Occipital lobe (tissue), 3 donors: ENCODE measurements around the gene GALK2. TPM values are rescaled to one million over a fixed set of nuclear protein-coding genes. Genes with fewer than 3 reads are reported as not detected.
"Not testable (repeated sequence)": the region's sequence is repeated elsewhere in the genome, so short reads cannot be mapped to it uniquely, and the experiment has no call there.

Source experiments
- DNase-seq: peaks from one replicate; lab custom pipeline; 2025; lab: John Stamatoyannopoulos, UW
- small RNA-seq: library from RNA; depleted of rRNA; stranded (forward); fragments of <200 nt; gene quantifications from one replicate; pipeline ENCODE3, GENCODE V24; 2014
- total RNA-seq: library from RNA; depleted of rRNA; stranded (reverse); fragments of >200 nt; gene quantifications from one replicate; pipeline ENCODE4 v1.2.3, GENCODE V29; 2014

Gene GALK2
- total RNA-seq, 1 donor from 2014 or later: 63.3 TPM

DNA sequence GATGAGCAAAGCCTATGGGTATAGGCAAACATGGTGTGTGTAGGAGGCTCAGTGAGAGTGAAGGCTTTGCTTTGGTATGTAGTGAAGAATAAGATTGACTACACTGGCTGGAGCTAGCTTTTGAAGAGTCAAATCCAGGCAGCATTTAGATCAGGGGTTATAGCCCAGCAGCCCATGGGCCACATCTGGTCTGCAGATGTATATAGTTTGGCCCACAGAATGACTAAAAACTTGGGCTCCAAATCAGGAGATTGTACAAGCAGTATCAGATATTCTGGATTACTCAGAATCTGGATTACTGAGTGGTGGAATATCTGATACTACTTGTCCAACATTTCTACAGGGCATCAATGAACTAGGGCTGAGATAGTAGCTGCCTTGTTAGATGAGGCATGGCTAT, 160.1 kb downstream of the GALK2 start:
- DNase-seq: no peak

DNA sequence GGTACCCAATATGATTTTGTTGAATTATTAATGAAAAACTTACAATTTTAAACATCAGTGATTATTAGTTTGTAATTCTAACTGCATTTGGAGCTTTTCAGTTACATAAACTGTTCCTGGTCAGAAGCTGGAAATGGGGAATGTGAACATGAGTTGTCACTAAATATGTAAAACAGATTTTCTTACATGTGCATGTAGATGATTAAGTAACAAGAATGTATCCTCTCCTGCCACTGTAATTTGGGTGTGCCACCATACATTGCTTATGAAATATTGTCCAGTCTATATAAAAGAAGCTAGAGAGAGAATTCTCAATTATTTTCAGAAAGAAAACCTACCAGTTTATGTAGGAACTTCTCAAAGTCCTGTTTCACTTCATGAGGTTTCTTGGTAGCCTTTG, 161.4 kb downstream of the GALK2 start:
- DNase-seq: no peak

DNA sequence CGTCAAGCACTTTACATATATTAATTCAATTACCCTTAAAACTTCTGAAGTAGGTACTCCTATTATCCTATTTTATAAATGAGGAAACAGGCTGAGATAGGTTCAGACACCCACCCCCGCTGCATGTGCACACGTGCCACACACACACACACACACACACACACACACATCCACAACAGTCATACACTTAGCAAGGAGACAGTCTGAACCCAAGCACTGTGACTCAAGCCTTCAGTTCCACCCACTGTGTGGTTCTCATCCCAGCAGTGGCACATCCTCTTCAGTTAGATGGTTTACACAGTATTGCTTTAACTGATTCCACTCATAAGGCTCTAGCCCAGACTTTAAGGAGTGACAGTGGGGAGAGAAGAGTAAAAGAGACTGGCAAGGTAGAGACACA, 161.9 kb downstream of the GALK2 start:
- no peak for DNase-seq

DNA sequence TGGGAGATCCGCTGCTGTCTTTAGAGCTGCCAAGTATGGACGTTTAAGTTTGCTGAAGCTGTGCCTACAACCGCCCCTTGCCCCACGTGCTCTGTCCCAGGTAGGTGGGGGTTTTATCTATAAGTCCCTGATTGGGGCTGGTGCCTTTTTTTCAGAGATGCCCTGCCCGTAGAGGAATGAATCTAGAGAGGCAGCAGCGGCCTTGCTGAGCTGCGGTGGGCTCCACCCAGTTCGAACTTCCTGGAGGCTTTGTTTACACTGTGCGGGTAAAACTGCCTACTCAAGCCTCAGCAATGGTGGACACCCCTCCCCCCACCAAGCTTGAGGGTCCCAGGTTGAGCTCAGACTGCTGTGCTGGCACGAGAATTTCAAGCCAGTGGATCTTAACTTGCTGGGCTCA, 169.6 kb downstream of the GALK2 start:
- DNase-seq: no peak

DNA sequence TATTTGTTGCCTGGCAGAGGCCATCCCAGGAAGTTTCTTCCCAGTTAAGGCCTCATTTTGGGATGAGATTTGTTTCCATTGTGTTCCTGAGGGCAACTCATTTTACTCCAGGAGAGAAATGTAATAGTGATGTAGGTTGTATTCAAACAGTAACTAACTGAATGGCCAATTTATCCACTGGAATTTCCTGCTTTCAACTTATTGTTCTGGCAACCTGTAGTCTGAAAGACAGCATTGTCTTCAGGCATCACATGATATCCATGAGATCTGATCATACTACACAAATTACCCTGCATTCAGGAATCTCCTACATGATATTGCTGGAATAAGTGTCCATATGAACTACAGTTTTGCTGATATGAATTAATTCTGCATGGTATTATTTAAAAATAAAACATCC, 173.5 kb downstream of the GALK2 start:
- no peak for DNase-seq

DNA sequence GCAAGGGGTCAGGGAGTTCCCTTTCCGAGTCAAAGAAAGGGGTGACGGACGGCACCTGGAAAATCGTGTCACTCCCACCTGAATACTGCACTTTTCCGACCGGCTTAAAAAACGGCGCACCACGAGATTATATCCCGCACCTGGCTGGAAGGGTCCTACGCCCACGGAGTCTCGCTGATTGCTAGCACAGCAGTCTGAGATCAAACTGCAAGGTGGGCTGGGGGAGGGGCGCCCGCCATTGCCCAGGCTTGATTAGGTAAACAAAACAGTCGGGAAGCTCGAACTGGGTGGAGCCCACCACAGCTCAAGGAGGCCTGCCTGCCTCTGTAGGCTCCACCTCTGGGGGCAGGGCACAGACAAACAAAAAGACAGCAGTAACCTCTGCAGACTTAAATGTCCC, 184.4 kb downstream of the GALK2 start:
- not testable (repeated sequence) for DNase-seq

DNA sequence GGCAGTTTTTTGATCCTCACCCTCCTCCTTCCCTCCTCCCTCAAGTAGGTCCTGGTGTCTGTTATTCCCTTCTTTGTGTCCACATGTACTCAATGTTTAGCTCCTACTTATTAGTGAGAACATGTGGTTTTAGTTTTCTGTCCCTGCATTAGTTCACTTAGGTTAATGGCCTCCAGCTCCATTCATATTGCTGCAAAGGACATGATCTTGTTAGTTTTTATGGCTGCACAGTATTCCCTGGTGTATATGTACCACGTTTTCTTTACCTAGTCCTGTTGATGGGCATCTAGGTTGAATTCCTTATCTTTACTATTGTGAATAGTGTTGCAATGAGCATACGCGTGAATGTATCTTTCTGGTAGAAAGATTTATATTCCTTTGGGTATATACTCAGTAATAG, 191.3 kb downstream of the GALK2 start:
- no peak for DNase-seq

DNA sequence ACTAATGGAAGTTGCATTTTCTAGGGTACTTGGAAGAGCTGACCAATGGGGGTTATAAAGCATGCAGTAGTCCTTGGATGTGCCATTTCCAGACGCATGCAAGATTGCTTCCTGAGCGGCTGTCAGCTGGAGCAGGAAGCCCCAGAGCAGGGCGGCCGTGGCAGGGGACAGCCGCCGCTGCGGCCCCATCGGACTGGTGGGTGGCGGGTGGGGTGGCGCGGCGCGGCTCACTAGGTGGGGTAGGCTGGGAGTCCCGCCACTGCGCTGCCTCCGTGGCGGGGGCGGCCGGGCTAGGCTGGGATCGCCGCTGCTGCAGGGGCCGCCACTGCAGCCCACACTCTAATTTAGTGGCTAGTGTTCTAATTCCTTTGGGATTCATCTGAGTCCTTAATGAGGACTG, 196.4 kb downstream of the GALK2 start:
- DNase-seq: no peak

DNA sequence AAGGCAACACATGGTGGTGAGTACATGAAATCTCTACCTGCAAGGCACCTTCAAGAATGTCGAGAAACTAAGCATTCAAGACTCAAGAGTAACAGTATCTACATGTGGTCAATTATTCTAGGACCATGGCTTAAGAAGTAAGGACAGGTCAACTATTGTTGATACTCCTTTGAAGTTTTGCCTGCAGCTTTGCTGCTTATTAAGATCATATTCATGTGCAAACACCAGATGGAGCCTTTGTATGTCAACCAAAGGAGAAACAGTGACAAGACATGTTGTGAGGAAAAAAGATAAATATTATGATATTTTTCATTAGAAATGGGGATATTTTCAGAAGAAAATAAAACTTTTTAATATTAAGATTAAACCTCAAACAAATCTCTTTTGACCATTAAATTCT, 200.7 kb downstream of the GALK2 start:
- no peak for DNase-seq

DNA sequence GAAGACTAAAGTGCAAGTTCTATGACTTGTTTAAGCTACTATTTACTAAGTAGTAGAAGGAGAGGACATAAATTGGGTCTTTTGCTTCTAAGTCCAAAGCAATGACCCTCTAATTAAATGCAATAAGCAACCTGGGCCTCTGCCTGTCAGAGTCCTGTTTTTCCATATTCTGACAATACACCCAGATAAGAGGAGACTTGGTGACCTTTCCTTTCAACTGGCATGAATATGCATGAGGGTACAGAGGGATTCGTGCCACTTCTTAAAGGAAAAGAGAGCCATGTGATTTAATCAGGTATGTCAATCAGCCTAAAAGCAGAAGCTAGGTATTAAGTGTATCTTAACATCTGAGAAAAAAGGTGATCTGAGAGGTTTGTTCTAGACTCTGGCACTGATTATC, 202.3 kb downstream of the GALK2 start:
- DNase-seq: no peak

DNA sequence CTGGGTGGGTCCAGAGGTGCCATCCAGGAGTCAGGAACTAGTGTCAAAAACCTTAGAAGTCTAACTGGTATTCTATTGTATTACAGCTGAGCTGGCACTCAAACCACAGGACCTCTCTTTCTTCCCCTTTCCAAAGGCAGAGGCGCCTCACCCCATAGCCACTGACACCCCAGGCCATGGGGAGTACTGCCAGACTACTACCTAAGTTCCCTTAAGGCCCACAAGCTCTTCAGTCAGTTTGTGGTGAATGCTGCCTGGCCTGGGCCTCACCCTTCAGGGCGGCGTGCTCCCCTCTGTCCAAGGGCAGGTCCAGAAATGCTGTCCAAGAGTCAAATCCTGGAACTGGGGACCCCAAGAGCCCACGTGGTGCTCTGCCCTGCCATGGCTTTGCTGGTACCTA, 209.9 kb downstream of the GALK2 start:
- no peak for DNase-seq

DNA sequence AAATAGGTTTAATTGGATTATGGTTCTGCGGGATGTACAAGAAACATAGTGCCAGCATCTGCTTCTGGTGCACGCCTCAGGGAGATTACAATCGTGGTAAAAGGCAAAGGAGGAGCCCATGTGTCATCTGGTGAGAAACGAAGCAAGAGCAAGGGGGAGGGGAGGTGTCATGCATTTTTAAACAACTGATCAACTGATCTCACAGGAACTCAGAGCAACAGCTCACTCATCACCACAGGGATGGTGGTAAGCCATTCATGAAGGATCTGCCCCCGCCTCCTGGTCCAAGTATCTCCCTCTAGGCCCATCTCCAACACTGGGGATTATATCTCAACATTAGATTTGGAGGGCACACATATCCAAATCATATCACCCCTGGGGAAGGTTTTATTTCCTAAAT, 210.9 kb downstream of the GALK2 start:
- DNase-seq: no peak

Small RNA genes within 50 kb of the gene (small RNA-seq; reads per million reads assigned to genes)
- gene MIR4716 (not detected), gene RF00019 (not detected), gene RN7SL307P (not detected)

Other genes starting within 250 kb of the GALK2 start
- gene SHC4, start 206.3 kb upstream of the GALK2 start, total RNA-seq: 5.5 TPM
- gene SECISBP2L, start 123.8 kb upstream of the GALK2 start, total RNA-seq: 85.0 TPM
- 97.8 TPM for gene COPS2, start 14.6 kb upstream of the GALK2 start, total RNA-seq